ENCODE data around the gene SLC25A13.
"Not testable (repeated sequence)": the region's sequence is repeated elsewhere in the genome, so short reads cannot be mapped to it uniquely, and the experiment has no call there.

The SLC25A13 gene

GRCh38 chr7:96300502-96300901 is 21.4 kb downstream of the SLC25A13 start:
- TF ChIP-seq CTCF (IDR thresholded peaks at IDR 0.05), result no peak
- H3K4me3 ChIP-seq (ENCODE audit: low read depth in 1 of 2, low read length in 1 of 2), result no peak overlapping the region
- H3K9me3 ChIP-seq, result no peaks in the 10 kb centered on the region
- H3K36me3 ChIP-seq, result peaks cover 5% of the 10 kb centered on the region
- peaks cover 0 to under 1% of the 10 kb centered on the region in 2 experiments for H3K4me1 ChIP-seq (ENCODE audit: control insufficient read depth in 1 of 2, insufficient read depth in 1 of 2, low read depth in 1 of 2, low read length in 1 of 2)
- no peaks in the 10 kb centered on the region for H3K27me3 ChIP-seq
- no peak overlapping the region for H3K27ac ChIP-seq

GRCh38 chr7:96299496-96299895 is 22.4 kb downstream of the SLC25A13 start:
- H3K4me3 ChIP-seq (ENCODE audit: low read depth in 1 of 2, low read length in 1 of 2), result no peak overlapping the region
- no peak overlapping the region for H3K27ac ChIP-seq
- TF ChIP-seq CTCF (IDR thresholded peaks at IDR 0.05), result no peak
- no peaks in the 10 kb centered on the region for H3K27me3 ChIP-seq
- no peaks in the 10 kb centered on the region for H3K4me1 ChIP-seq (ENCODE audit: control insufficient read depth in 1 of 2, insufficient read depth in 1 of 2, low read depth in 1 of 2, low read length in 1 of 2)
- peaks cover 5% of the 10 kb centered on the region for H3K36me3 ChIP-seq
- no peaks in the 10 kb centered on the region for H3K9me3 ChIP-seq

- no peaks in the 10 kb centered on the region for H3K27me3 ChIP-seq
- no peak for TF ChIP-seq CTCF (IDR thresholded peaks at IDR 0.05)
- H3K4me3 ChIP-seq (ENCODE audit: low read depth in 1 of 2, low read length in 1 of 2), result no peak overlapping the region
- H3K9me3 ChIP-seq, result no peaks in the 10 kb centered on the region
- H3K27ac ChIP-seq, result no peak overlapping the region
- no peaks in the 10 kb centered on the region for H3K4me1 ChIP-seq (ENCODE audit: control insufficient read depth in 1 of 2, insufficient read depth in 1 of 2, low read depth in 1 of 2, low read length in 1 of 2)
- peaks cover 5% of the 10 kb centered on the region for H3K36me3 ChIP-seq
These were observed 24.0 kb downstream of the SLC25A13 start for GRCh38 chr7:96297876-96298275.

GRCh38 chr7:96297446-96297845 is 24.5 kb downstream of the SLC25A13 start:
- H3K9me3 ChIP-seq; H3K4me1 ChIP-seq (ENCODE audit: control insufficient read depth in 1 of 2, insufficient read depth in 1 of 2, low read depth in 1 of 2, low read length in 1 of 2); H3K27me3 ChIP-seq; H3K36me3 ChIP-seq; H3K4me3 ChIP-seq (ENCODE audit: low read depth in 1 of 2, low read length in 1 of 2); H3K27ac ChIP-seq: not testable (repeated sequence)

- not testable (repeated sequence) for H3K27me3 ChIP-seq; H3K36me3 ChIP-seq; H3K9me3 ChIP-seq; H3K27ac ChIP-seq; H3K4me1 ChIP-seq (ENCODE audit: control insufficient read depth in 1 of 2, insufficient read depth in 1 of 2, low read depth in 1 of 2, low read length in 1 of 2); H3K4me3 ChIP-seq (ENCODE audit: low read depth in 1 of 2, low read length in 1 of 2)
These were observed 28.0 kb downstream of the SLC25A13 start for GRCh38 chr7:96293911-96294310.

- Histone ChIP-seq H3K4me1 (ENCODE audit: control insufficient read depth in 1 of 2, insufficient read depth in 1 of 2, low read depth in 1 of 2, low read length in 1 of 2) (peaks cover 22 to 34% of the 10 kb centered on the region in 2 experiments), H3K36me3 (no peaks in the 10 kb centered on the region), H3K4me3 (ENCODE audit: low read depth in 1 of 2, low read length in 1 of 2) (no peak overlapping the region), H3K27ac (peak overlapping the region; percentile 67), H3K9me3 (no peaks in the 10 kb centered on the region), H3K27me3 (no peaks in the 10 kb centered on the region)
- no peak for TF ChIP-seq CTCF (IDR thresholded peaks at IDR 0.05)
These were observed 34.3 kb downstream of the SLC25A13 start for GRCh38 chr7:96287559-96287958.

GRCh38 chr7:96287132-96287531 is 34.8 kb downstream of the SLC25A13 start:
- Histone ChIP-seq H3K9me3 (no peaks in the 10 kb centered on the region), H3K4me3 (ENCODE audit: low read depth in 1 of 2, low read length in 1 of 2) (no peak overlapping the region), H3K4me1 (ENCODE audit: control insufficient read depth in 1 of 2, insufficient read depth in 1 of 2, low read depth in 1 of 2, low read length in 1 of 2) (peaks cover 22 to 34% of the 10 kb centered on the region in 2 experiments), H3K36me3 (no peaks in the 10 kb centered on the region), H3K27me3 (no peaks in the 10 kb centered on the region), H3K27ac (peak overlapping the region; percentile 67)
- no peak for TF ChIP-seq CTCF (IDR thresholded peaks at IDR 0.05)

All from neutrophil (primary cell).